Cardiac fibroblast (primary cell): ENCODE results near the gene PRR7.

Experiments used
- DNase-seq, 2 donors: peaks; one replicate each; pipeline versions ENCODE4 v3.0.0 to v3.0.0-alpha.2; 2010; ENCODE audit warnings: low read depth in 2 of 2
- H3K4me3 ChIP-seq, 2 donors: replicated peaks in 1 of 2; 1 replicate in 1 of 2; 2 replicates in 1 of 2; pipeline ENCODE4 v1.5.1; 2011; ENCODE audit warnings: low read depth in 2 of 2, low read length in 2 of 2, mild to moderate bottlenecking in 2 of 2, moderate library complexity in 1 of 2
- CTCF ChIP-seq: IDR thresholded peaks from one replicate; pipeline ENCODE4 v1.5.1; 2011; ENCODE audit warnings: low read depth, mild to moderate bottlenecking, low read length, inconsistent platforms

The PRR7 gene

GRCh38 chr5:177446200-177447065 lies at the start of gene PRR7:
Gene PRR7 (plus strand): TSS chr5:177446814. CDS start chr5:177455068, 8,254 bp downstream.
- DNase-seq: peak; percentile 55 to 66
- TF ChIP-seq CTCF: no peak
- peak within 1 kb of the TSS; percentile 60 to 64 for H3K4me3 ChIP-seq

DNA sequence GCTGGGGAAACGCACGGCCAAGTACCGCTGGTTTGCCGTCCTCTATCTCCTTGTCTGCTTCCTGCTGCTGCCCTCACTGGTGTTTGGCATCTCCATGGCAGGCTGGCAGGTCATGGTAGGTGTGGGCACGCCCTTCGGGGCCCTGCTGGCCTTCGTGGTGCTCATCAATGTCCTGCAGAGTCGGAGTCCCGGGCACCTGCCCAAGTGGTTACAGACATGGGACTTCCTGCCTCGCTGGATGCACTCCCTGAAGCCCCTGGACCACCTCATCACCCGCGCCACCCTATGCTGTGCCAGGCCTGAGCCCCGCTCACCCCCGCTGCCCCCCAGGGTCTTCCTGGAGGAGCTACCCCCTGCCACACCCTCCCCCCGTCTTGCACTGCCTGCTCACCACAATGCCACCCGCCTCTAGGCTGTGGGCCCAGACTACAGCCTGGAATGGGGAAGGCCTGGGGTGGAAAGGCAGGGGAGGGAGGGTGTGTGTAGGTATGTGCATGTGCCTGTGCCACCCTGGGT lies 48.7 kb upstream of the PRR7 start:
- H3K4me3 ChIP-seq: no peak overlapping the region
- no peak for DNase-seq
- TF ChIP-seq CTCF: no peak

DNA sequence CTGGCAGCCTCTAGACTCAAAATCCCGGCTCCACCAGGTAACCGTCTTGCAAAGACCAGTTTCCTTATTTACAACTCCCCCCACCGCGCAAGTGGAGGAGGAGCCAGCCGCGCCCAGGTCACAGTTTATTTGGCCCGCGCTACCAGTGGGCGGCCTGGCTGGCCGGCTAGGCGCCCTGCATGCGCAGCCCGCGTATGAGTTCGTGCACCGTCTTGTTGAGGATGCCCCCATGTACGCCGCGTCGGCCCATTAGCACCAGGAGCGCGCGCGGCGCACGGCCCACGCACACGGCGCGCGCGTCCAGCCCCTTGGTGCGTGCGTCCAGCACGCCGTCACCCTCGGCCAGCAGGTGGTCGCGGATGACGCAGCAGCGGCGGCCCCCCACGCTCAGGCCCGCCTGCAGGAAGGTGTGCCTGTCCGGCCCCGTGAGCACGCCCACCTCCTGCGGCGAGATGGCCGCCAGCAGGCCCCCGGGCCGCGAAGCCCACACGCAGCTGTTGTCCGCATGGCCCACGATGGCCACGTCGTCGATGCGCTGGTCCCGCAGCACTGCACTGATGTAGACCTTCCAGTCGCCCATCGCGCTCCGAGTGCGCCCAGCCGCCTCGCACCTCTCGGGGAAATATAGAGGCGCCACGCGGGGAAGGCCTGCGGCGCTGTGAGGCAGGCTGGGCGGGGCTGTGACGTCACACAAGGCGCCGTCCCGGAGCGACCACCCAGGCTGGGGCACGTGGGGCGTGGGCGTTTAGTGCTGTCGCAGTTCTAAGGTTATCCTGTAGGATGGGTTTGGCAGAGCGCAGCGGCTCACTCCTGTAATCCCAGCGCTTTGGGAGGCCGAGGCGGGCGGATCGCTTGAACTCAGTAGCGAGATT lies 46.4 kb upstream of the PRR7 start, which contains the start of gene PFN3:
TSS of gene PFN3 (minus strand) at position 665 of the 872 bp plus-strand sequence. CDS start at position 580, 85 bp downstream.
- no peak within 1 kb of the TSS for H3K4me3 ChIP-seq
- TF ChIP-seq CTCF: no peak
- DNase-seq: peak; percentile 18 to 52

DNA sequence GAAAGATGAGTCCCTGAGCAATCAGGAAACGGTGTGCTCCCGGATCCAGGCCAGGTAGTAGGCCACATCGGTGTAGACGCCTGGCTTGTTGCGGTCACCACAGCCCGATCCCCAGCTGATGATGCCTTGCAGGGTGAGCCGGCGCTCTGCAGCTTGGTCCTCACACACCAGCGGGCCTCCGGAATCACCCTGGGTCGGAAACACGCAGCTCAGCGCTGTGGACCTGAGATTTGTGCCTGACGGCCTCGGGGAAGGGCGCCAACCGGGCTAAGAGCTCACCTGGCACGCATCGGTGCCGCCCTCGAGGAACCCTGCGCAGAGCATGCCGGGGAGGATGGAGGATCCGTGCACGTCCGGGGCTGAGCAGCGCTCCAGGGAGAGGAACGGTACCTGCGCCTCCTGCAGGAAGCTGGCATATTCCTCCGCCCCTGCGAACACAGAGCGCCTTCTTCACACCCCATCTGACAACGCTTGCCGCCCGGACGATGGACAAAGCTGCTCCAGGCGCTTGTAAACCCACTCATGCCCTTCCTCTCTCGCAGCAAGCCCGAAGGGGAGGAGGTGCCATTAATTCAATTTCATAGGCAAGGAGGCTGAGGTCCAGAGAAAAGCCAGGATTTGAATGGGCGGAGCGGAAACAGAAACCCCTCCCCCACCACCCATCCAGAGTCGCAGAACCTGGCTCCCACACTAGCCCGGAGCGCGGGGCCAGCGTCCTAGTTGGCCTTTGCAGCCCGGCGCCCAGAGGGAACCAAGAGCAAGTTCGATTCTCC lies 44.2 kb upstream of the PRR7 start:
- H3K4me3 ChIP-seq: peak overlapping the region in 1 of 2 donors; percentile 1
- peak; percentile 46 to 58 for DNase-seq
- TF ChIP-seq CTCF: peak; percentile 33

DNA sequence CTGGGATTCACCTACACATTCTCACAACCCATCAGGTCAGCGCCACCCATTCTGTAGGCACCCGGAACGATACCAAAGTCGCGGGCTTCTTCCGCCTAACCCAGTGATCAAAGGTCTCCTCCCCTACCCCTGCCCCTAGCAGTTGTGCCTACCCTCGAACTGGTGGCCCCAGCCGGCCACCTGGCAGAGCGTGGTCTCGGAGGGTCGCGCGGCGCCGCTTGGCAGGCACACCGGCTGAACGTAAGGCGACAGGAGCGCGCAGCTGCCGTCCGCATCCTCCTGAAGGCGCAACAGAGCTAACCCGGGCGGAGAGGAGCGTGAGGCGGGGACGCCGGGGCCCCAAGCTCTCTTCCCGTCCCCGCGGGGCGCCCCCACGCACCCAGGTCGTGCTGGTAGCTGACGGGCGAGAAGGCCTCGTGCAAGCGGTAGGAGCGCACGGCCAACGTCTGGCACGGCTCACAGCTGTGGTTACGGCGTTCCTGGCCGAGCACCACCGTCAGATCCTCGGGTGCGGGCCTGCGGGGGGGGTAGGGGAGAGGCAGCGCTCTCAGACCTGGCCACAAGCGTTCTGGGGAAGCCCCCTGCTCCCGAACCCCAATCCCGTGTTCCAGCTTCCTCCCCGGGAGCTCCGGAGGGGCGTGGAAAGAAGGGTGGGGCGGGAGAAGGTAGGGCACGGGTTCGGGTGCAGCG lies 43.4 kb upstream of the PRR7 start:
- no peak for DNase-seq
- TF ChIP-seq CTCF: no peak
- peak overlapping the region; percentile 59 to 60 for H3K4me3 ChIP-seq
